Measurements from ENCODE around the gene CTIF.

DNA sequence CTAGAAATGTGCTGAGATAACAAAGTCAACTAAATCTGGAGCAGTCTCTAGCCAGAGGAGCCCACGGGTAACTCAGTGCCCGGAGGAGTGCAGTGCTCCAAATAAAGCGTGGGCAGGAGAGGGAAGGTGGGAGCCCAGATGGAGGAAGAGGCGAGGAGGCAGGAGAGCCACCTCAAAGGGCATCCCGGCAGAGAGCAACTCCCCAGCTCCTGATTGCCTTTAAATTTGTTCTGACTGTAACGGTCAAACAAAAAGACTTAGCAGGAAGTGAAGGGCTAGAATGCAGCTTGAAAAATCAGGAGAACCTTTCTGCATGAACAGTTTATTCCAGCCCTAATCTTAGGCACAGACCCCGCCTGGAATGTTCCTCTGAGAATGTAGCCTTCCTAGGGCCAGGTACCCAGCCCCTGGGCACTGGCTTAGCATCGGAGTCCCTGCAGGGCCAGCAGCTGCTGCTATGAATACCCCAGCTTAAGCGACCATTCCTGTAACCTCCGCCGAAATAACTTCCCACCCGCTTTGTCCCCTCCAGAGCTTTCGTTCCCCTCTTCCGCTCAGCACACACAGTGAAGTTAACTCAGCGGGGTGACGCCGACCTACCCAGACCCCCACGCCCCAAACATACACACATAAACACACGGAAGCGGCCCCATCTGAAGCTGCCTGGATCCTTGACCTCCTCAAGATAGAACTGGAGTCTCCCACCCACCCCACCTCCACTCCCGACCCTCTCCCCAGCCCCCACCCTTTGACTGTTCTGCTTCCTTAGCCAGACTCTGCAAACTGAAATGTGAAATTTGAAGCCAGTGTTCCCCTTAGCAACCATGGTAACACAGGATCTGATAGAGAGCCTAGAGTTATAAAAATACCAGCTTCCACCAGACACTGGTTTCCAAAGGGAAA lies 288.7 kb downstream of the CTIF start:
- TF ChIP-seq, protein P1, sequence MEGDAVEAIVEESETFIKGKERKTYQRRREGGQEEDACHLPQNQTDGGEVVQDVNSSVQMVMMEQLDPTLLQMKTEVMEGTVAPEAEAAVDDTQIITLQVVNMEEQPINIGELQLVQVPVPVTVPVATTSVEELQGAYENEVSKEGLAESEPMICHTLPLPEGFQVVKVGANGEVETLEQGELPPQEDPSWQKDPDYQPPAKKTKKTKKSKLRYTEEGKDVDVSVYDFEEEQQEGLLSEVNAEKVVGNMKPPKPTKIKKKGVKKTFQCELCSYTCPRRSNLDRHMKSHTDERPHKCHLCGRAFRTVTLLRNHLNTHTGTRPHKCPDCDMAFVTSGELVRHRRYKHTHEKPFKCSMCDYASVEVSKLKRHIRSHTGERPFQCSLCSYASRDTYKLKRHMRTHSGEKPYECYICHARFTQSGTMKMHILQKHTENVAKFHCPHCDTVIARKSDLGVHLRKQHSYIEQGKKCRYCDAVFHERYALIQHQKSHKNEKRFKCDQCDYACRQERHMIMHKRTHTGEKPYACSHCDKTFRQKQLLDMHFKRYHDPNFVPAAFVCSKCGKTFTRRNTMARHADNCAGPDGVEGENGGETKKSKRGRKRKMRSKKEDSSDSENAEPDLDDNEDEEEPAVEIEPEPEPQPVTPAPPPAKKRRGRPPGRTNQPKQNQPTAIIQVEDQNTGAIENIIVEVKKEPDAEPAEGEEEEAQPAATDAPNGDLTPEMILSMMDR (IDR thresholded peaks at IDR 0.05; ENCODE audit: low read length): no peak
- TF ChIP-seq EZH2 (optimal IDR thresholded peaks at IDR 0.05; ENCODE audit: low read depth, low read length) (no peak), EZH2phosphoT487 (IDR thresholded peaks at IDR 0.05; ENCODE audit: low read length) (no peak)

Measured in MM.1S (cell line).